HL-60 (cell line): ENCODE results near the gene CUL1.

Source experiments
- DNase-seq, 2 experiments: peaks; one replicate each; pipeline ENCODE4 v3.0.0-alpha.2; 2010 to 2020; ENCODE audit warnings: low read depth in 1 of 2, low spot score in 1 of 2
- H3K27ac ChIP-seq: fragments of 250-450 bp; sonication (Bioruptor Pico); replicated peaks from 2 replicates; pipeline ENCODE4 v1.5.1; 2020; ENCODE audit warnings: mild to moderate bottlenecking, moderate library complexity
- H3K27me3 ChIP-seq: fragments of 250-450 bp; sonication (Bioruptor Pico); 2 replicates; pipeline ENCODE4 v1.5.1; 2021; ENCODE audit warnings: mild to moderate bottlenecking, moderate library complexity; ENCODE audit not compliant: insufficient read depth, poor library complexity, severe bottlenecking
- H3K4me3 ChIP-seq: replicated peaks from 2 replicates; pipeline ENCODE4 v1.5.1; 2011; ENCODE audit warnings: mild to moderate bottlenecking, control low read depth, low read length; ENCODE audit not compliant: insufficient read depth
- CTCF ChIP-seq: IDR thresholded peaks from one replicate; pipeline ENCODE4 v1.5.1; 2011; ENCODE audit warnings: low read length, control low read depth, inconsistent platforms; ENCODE audit not compliant: insufficient read depth
- GABPA ChIP-seq: IDR thresholded peaks from 2 replicates; pipeline ENCODE4 v1.6.1; 2012; ENCODE audit warnings: low read depth
- POLR2AphosphoS5 ChIP-seq: IDR thresholded peaks from 2 replicates; pipeline ENCODE4 v1.6.1; 2012; ENCODE audit warnings: low read depth
- REST ChIP-seq: IDR thresholded peaks from 2 replicates; pipeline ENCODE4 v1.6.1; 2012; ENCODE audit warnings: low read depth; ENCODE audit not compliant: insufficient replicate concordance
- SPI1 ChIP-seq: IDR thresholded peaks from 2 replicates; pipeline ENCODE4 v1.6.1; 2012; ENCODE audit warnings: low read depth, mild to moderate bottlenecking, borderline replicate concordance

CUL1 gene

DNA sequence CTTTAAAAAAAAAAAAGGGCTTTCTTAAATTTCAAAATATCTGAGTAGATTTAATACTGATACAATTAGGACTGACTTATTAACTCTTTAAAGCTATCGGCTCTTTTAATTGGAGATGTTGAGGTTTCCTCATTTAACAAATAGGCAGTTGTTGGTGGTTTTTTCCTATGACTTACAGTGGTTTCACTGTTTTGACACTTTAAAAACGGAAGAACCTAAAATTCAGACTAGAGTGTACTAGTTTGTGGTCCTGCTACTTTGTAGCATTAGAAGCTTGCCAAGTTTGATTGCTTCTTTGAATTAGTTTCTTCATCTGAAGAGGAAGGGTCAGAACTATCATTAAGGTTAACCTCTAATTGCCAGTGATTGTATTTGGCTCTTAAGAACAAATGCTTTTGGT, 27.7 kb downstream of the CUL1 start:
- no peaks in the 10 kb centered on the region for H3K27me3 ChIP-seq
- no peak overlapping the region for H3K4me3 ChIP-seq
- TF ChIP-seq CTCF (no peak), GABPA (no peak), REST (no peak), POLR2AphosphoS5 (no peak), SPI1 (no peak)
- no peak for DNase-seq
- H3K27ac ChIP-seq = no peak overlapping the region

DNA sequence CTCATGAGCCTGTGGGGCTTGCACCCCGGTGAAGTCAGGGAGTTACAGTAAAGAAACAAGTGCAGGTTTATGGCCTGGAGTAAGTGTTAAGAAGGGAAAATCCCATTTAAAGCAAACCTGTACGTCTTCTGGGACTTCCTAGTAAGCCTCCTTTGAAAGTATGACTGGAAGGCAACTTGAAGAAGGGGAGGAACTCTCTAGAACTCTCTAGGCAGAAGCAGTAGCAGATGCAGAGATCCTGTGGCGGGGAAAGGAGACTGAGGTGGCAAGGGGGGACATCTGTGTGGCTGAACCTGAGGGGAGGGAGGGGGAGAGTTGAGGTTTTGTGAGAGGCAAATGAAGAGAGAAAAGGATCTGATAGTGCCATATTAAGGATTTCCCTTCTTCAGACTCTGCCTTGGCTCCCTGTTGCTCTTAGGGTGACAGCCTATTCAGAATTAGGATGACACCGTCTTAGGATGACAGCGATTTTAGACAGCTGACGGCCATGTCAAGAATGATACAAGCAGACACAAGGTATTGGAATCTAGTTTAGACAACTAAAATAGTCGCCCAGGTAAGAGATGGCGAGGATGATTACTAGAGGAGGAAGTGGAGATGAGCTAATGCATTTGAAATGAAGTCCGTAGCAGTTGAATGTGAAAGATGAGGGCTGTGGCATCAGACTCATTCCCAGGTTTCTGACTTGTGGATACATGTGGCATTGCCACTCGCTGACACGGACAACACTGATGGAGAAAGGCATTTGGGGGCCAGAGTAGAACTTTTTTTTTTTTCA, 29.0 kb downstream of the CUL1 start:
- Histone ChIP-seq H3K27me3 (no peaks in the 10 kb centered on the region), H3K27ac (no peak overlapping the region), H3K4me3 (no peak overlapping the region)
- no peak for TF ChIP-seq SPI1
- no peak for TF ChIP-seq CTCF
- TF ChIP-seq POLR2AphosphoS5 = no peak
- no peak for TF ChIP-seq REST
- no peak for TF ChIP-seq GABPA
- no peak for DNase-seq

DNA sequence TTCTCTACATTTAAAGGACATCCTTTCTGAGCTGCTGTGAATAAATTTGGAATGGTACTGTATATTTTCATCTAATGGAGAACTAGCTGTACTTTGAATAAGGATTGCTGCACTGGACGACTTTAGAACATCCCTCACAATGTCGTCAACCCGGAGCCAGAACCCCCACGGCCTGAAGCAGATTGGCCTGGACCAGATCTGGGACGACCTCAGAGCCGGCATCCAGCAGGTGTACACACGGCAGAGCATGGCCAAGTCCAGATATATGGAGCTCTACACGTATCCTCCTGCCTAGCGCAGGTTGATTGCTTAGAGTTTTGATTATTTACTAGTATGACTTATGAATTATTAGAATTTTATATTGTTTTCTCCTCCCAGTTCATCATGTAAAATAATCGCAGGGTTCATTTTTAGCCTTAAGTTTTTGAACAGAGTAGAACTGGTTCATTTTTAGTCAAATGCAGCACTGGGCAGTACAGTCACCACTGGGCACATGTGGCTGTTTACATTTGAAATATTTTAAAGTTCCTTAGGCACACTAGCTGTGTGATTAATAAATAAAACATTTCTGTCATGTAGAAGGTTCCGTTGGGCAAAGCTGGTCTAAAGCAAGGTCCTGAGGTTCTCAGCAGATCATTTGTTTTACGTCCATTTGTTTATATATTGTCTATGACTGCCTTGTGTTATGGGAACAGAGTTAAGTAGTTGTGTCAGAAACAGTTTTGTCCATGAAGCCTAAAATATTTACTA, 31.5 kb downstream of the CUL1 start:
- TF ChIP-seq GABPA (no peak), CTCF (no peak), REST (no peak), SPI1 (no peak), POLR2AphosphoS5 (no peak)

More for the DNA sequence above, 31.5 kb downstream of the CUL1 start:
- Histone ChIP-seq H3K27ac (no peak overlapping the region), H3K27me3 (no peaks in the 10 kb centered on the region), H3K4me3 (no peak overlapping the region)
- DNase-seq = no peak
